ENCODE measurements around the gene SLX9. TPM values are rescaled to one million over a fixed set of nuclear protein-coding genes. Genes with fewer than 3 reads are reported as not detected.

Gene SLX9
- total and polyA plus RNA-seq, 9 donors, result 5.6 to 24.1 (median 16.6) TPM

DNA sequence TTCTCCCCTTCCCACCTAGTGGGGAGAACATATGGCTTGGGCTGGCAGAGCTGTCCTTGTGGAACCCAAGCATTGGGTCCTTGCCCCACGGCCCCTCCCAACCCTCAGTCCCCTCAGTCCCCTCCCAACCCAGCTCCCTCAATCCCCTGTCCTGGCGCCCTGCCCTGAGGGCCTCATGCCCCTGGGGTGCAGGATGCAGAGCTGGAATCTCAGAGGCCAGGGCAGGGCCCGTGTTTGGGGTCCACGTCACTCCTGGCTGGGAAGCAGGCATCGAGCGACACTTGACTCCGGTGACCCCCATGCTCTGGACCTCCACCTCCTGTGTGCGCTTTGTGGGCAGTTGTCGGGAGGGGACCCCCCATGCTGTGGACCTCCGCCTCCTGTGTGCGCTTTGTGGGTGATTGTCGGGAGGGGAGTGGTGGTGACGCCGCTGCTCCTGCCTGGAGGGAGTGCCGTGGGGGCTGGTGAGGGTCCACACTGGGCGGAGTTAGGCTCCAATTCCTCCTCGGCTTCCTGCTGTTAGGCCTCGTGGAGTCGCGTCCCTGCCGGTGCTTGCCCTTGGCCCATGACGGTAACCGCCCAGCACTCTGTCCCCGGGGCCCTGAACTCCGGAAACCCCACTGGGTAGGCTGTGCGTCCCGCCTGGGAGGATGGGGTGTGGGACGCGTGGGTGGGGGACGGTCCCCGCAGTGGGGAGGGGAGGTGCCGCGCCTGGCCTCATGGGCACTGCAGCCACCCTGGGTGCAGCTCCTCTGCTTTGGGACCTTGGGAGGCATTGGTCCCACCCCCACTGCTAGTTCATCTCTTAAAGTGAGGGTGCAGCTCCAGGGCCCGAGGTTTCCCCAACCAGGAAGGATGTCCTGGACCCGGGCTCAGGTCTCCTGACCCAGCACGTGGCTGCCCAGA, 31.2 kb downstream of the SLX9 start:
- H3K4me3 ChIP-seq, result no peak overlapping the region
- no peaks in the 10 kb centered on the region for H3K9me3 ChIP-seq
- intact Hi-C loops (cut with DNase I), result no loop called here
- peaks cover 8% of the 10 kb centered on the region for H3K4me1 ChIP-seq (ENCODE audit: insufficient read depth)
- no peak overlapping the region for H3K27ac ChIP-seq
- no peak for DNase-seq
- TF ChIP-seq POLR2A (IDR thresholded peaks at IDR 0.05) (no peak), EP300 (IDR thresholded peaks at IDR 0.05) (no peak)
- TF ChIP-seq, protein P1, sequence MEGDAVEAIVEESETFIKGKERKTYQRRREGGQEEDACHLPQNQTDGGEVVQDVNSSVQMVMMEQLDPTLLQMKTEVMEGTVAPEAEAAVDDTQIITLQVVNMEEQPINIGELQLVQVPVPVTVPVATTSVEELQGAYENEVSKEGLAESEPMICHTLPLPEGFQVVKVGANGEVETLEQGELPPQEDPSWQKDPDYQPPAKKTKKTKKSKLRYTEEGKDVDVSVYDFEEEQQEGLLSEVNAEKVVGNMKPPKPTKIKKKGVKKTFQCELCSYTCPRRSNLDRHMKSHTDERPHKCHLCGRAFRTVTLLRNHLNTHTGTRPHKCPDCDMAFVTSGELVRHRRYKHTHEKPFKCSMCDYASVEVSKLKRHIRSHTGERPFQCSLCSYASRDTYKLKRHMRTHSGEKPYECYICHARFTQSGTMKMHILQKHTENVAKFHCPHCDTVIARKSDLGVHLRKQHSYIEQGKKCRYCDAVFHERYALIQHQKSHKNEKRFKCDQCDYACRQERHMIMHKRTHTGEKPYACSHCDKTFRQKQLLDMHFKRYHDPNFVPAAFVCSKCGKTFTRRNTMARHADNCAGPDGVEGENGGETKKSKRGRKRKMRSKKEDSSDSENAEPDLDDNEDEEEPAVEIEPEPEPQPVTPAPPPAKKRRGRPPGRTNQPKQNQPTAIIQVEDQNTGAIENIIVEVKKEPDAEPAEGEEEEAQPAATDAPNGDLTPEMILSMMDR (IDR thresholded peaks at IDR 0.05), result no peak
- H3K36me3 ChIP-seq, result no peaks in the 10 kb centered on the region
- H3K27me3 ChIP-seq, result no peaks in the 10 kb centered on the region
- WGBS, 3 donors, result 85 to 88% (median 86%) methylated on average over 23 to 36 of the region's 36 CpGs

DNA sequence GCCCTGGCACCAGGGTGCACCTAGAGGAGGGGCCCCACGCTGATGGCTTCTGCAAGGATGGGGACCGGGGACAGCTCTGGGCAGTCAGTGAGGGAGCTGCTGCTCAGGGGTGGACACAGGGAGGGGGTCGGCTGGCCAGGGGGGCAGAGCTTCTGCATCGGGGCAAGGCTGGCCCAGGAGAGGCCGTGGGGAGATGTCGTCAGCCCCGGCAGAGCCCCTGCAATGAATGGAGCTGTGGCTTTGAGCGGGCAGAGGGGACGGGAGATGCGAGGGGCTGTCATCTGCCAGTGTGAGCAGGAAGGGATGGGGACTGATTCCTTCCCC, 31.8 kb downstream of the SLX9 start:
- H3K9me3 ChIP-seq, result no peaks in the 10 kb centered on the region
- intact Hi-C loops (cut with DNase I), result no loop called here
- H3K36me3 ChIP-seq, result no peaks in the 10 kb centered on the region
- H3K27ac ChIP-seq, result no peak overlapping the region
- no peak overlapping the region for H3K4me3 ChIP-seq
- WGBS, 3 donors, result 76 to 85% (median 84%) methylated on average over 10 of the region's 10 CpGs
- H3K27me3 ChIP-seq, result no peaks in the 10 kb centered on the region
- no peak for DNase-seq
- TF ChIP-seq, protein P1 (IDR thresholded peaks at IDR 0.05), result no peak
- TF ChIP-seq POLR2A (IDR thresholded peaks at IDR 0.05), result no peak
- no peak for TF ChIP-seq EP300 (IDR thresholded peaks at IDR 0.05)
- H3K4me1 ChIP-seq (ENCODE audit: insufficient read depth), result peaks cover 8% of the 10 kb centered on the region

DNA sequence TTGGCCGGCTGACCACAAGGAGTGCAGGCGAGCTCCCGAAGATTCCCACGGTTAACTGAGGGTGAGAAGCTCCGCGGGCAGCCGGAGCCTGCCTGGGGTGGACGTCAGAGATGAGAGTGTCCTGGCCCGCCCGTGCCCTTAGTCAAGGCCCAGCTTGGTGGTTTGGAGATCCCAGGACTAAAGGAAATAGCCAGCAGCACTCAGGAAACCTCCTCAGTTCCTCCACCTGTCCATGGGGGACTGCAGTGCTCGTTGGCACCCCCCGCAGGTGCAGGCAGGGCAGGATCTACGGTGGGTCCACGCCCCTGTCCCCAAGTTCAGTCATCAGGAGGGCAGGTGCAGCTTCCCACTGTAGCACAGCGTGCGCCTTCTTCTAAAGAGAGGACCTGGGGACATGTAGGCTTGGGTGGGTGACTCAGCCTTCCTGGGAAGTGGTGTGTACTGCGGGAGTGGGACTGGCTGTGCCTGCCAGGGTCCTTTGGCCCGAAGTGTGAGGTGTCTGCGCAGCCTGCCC, 32.5 kb downstream of the SLX9 start:
- Histone ChIP-seq H3K4me3 (no peak overlapping the region), H3K27ac (no peak overlapping the region), H3K9me3 (no peaks in the 10 kb centered on the region), H3K4me1 (ENCODE audit: insufficient read depth) (peaks cover 8% of the 10 kb centered on the region), H3K36me3 (no peaks in the 10 kb centered on the region), H3K27me3 (no peaks in the 10 kb centered on the region)
- DNase-seq, result no peak
- intact Hi-C loops (cut with DNase I), result no loop called here
- WGBS, 3 donors, result 87 to 91% (median 87%) methylated on average over 14 to 19 of the region's 19 CpGs
- no peak for TF ChIP-seq POLR2A (IDR thresholded peaks at IDR 0.05)
- TF ChIP-seq, protein P1 (IDR thresholded peaks at IDR 0.05), result no peak
- no peak for TF ChIP-seq EP300 (IDR thresholded peaks at IDR 0.05)

GRCh38 chr21:44972821-44973220, 33.0 kb downstream of the SLX9 start:
- H3K9me3 ChIP-seq, result no peaks in the 10 kb centered on the region
- no peak for DNase-seq
- intact Hi-C loops (cut with DNase I), result no loop called here
- no peak overlapping the region for H3K27ac ChIP-seq
- H3K4me1 ChIP-seq (ENCODE audit: insufficient read depth), result peaks cover 5% of the 10 kb centered on the region
- TF ChIP-seq, protein P1 (IDR thresholded peaks at IDR 0.05), result no peak
- TF ChIP-seq EP300 (IDR thresholded peaks at IDR 0.05) (no peak), POLR2A (IDR thresholded peaks at IDR 0.05) (no peak)
- H3K36me3 ChIP-seq, result no peaks in the 10 kb centered on the region
- H3K27me3 ChIP-seq, result no peaks in the 10 kb centered on the region
- WGBS, 3 donors, result 60 to 91% (median 81%) methylated on average over 7 to 16 of the region's 16 CpGs
- H3K4me3 ChIP-seq, result no peak overlapping the region
